HL-60 (cell line): Measurements from ENCODE around the gene USP47.

Experiments used
- DNase-seq, 2 experiments: peaks; one replicate each; pipeline ENCODE4 v3.0.0-alpha.2; 2010 to 2020; ENCODE audit warnings: low read depth in 1 of 2, low spot score in 1 of 2
- H3K27ac ChIP-seq: fragments of 250-450 bp; sonication (Bioruptor Pico); replicated peaks from 2 replicates; pipeline ENCODE4 v1.5.1; 2020; ENCODE audit warnings: mild to moderate bottlenecking, moderate library complexity
- H3K27me3 ChIP-seq: fragments of 250-450 bp; sonication (Bioruptor Pico); 2 replicates; pipeline ENCODE4 v1.5.1; 2021; ENCODE audit warnings: mild to moderate bottlenecking, moderate library complexity; ENCODE audit not compliant: insufficient read depth, poor library complexity, severe bottlenecking
- H3K4me3 ChIP-seq: replicated peaks from 2 replicates; pipeline ENCODE4 v1.5.1; 2011; ENCODE audit warnings: mild to moderate bottlenecking, control low read depth, low read length; ENCODE audit not compliant: insufficient read depth
- CTCF ChIP-seq: IDR thresholded peaks from one replicate; pipeline ENCODE4 v1.5.1; 2011; ENCODE audit warnings: low read length, control low read depth, inconsistent platforms; ENCODE audit not compliant: insufficient read depth
- GABPA ChIP-seq: IDR thresholded peaks from 2 replicates; pipeline ENCODE4 v1.6.1; 2012; ENCODE audit warnings: low read depth
- POLR2AphosphoS5 ChIP-seq: IDR thresholded peaks from 2 replicates; pipeline ENCODE4 v1.6.1; 2012; ENCODE audit warnings: low read depth
- REST ChIP-seq: IDR thresholded peaks from 2 replicates; pipeline ENCODE4 v1.6.1; 2012; ENCODE audit warnings: low read depth; ENCODE audit not compliant: insufficient replicate concordance
- SPI1 ChIP-seq: IDR thresholded peaks from 2 replicates; pipeline ENCODE4 v1.6.1; 2012; ENCODE audit warnings: low read depth, mild to moderate bottlenecking, borderline replicate concordance

Gene USP47

GRCh38 chr11:11968511-11969280 is 126.9 kb downstream of the USP47 start:
- H3K4me3 ChIP-seq, result no peak overlapping the region
- no peaks in the 10 kb centered on the region for H3K27me3 ChIP-seq
- DNase-seq, result no peak
- no peak overlapping the region for H3K27ac ChIP-seq
- TF ChIP-seq POLR2AphosphoS5, result no peak
- TF ChIP-seq SPI1, result no peak
- TF ChIP-seq CTCF, result no peak
- TF ChIP-seq REST, result no peak
- TF ChIP-seq GABPA, result no peak

GRCh38 chr11:11969380-11970215 is 127.8 kb downstream of the USP47 start:
- Histone ChIP-seq H3K4me3 (no peak overlapping the region), H3K27me3 (no peaks in the 10 kb centered on the region), H3K27ac (no peak overlapping the region)
- TF ChIP-seq POLR2AphosphoS5 (no peak), CTCF (no peak), GABPA (no peak), REST (no peak), SPI1 (no peak)
- no peak for DNase-seq

GRCh38 chr11:11970556-11970955 is 128.8 kb downstream of the USP47 start:
- TF ChIP-seq SPI1 (no peak), POLR2AphosphoS5 (no peak), CTCF (no peak), GABPA (no peak), REST (no peak)
- Histone ChIP-seq H3K27me3 (no peaks in the 10 kb centered on the region), H3K27ac (no peak overlapping the region), H3K4me3 (no peak overlapping the region)
- DNase-seq, result no peak
